ENCODE results near the gene ALDH1A2.

GRCh38 chr15:58086491-58086890, 21.0 kb upstream of the ALDH1A2 start:
- TF ChIP-seq REST (IDR thresholded peaks at IDR 0.05; ENCODE audit: insufficient read depth in 1 of 2, low read depth in 2 of 2, low read length in 2 of 2), result no peak
- no peak for TF ChIP-seq TAF1 (IDR thresholded peaks at IDR 0.05; ENCODE audit: borderline replicate concordance, insufficient read depth, low read length)
- no peak for TF ChIP-seq POLR2AphosphoS5 (IDR thresholded peaks at IDR 0.05; ENCODE audit: low read depth, low read length)
- TF ChIP-seq SIN3A (IDR thresholded peaks at IDR 0.05; ENCODE audit: borderline replicate concordance, insufficient read depth, low read length), result no peak
- TF ChIP-seq FOXP2 (optimal IDR thresholded peaks at IDR 0.05; ENCODE audit: borderline replicate concordance, extremely low read depth, extremely low read length, insufficient read depth), result no peak

All from PFSK-1 (cell line).